Subcutaneous adipose tissue (tissue), 4 donors: ENCODE results near the gene ZNF687. TPM values are rescaled to one million over a fixed set of nuclear protein-coding genes. Genes with fewer than 3 reads are reported as not detected.

ENCODE experiments used
- CTCF ChIP-seq: fragments of 450-650 bp; IDR thresholded peaks from one replicate; pipeline ENCODE4 v1.5.1; 2016; ENCODE audit warnings: low read depth, mild to moderate bottlenecking, control low read depth, antibody characterized with exemption, moderate library complexity
- total RNA-seq, 4 donors: library from RNA; depleted of rRNA; stranded (reverse); fragments of >200 nt; gene quantifications; one replicate each; pipeline ENCODE4 v1.1.0, GENCODE V29; 2016

The ZNF687 gene
- total RNA-seq, 4 donors from 2014 or later: 7.8 to 19.8 (median 17.7) TPM

DNA sequence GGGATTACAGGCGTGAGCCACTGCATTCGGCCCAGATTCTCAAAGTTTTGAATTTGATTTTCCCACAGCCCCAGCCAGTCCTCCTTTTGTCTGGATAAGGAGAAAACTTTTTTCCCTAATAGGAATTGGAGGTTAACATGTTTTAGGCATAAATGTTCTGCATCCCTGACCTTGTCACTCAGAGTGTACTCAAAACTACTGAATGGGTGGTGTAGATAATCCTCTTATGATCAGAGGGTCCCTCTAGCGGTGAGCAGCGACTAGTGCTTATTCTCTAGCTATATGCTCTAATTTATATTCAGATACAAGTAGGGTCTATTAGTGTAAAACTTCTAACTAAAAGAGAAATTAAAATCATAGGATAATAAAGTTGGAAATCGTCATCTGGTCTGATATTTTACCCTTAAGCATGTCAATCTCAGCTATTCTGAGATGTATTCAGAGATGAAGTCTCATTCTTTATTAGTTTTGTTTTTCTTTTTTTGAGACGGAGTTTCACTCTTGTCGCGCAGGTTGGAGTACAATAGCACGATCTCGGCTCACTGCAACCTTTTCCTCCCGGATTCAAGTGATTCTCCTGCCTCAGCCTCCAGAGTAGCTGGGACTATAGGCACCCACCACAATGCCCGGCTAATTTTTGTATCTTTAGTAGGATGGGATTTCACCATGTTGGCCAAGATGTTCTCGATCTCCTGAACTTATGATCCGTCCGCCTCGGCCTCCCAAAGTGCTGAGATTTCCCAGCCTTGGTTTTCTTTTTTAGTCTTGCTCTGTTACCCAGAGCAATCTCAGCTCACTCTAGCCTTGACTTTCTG lies 30.2 kb upstream of the ZNF687 start:
- no peak for TF ChIP-seq CTCF

- TF ChIP-seq CTCF: no peak
Observed at GRCh38 chr1:151254217-151255213, 27.6 kb upstream of the ZNF687 start, which contains the start of gene PSMD4. PSMD4 (plus strand) TSS chr1:151254734; CDS start chr1:151254783, 49 bp downstream.

- no peak for TF ChIP-seq CTCF
Observed at GRCh38 chr1:151255381-151255780, 26.7 kb upstream of the ZNF687 start.

- TF ChIP-seq CTCF: no peak
Observed at GRCh38 chr1:151259351-151259750, 22.7 kb upstream of the ZNF687 start.

DNA sequence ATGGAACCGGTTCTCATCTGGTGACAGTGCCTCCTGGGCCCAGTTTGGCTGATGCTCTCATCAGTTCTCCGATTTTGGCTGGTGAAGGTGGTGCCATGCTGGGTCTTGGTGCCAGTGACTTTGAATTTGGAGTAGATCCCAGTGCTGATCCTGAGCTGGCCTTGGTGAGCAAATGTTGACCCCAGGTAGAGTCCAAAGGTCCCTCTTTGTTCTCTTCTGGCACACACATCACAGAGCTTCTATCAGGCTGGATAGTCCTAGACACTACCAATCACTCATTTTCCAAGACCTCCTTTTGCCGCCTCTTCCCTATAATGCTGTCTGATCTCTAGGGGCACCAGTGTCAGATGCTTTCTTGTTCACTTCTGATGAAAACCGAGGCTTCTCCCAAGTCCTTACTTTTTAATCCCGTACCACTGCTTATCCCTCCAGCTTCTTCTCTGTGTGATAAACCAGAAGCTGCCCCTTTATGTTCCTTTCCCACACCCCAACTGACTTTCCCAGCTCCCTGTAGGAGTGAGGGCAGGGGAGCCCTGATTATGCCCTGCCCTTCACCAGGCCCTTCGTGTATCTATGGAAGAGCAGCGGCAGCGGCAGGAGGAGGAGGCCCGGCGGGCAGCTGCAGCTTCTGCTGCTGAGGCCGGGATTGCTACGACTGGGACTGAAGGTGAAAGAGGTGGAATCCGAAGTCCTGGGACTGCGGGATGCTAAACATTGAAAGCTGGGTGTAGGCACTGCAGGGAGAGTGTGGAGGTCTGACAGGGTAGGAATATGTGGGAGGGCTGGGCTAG lies 16.5 kb upstream of the ZNF687 start:
- no peak for TF ChIP-seq CTCF

- TF ChIP-seq CTCF: no peak
Observed at GRCh38 chr1:151266315-151266714, 15.8 kb upstream of the ZNF687 start.
